HFFc6 (cell line): ENCODE results near the gene ATP2A1. TPM values are rescaled to one million over a fixed set of nuclear protein-coding genes. Genes with fewer than 3 reads are reported as not detected.
A peak's percentile ranks its signal among the peaks of the same experiment; 100 is the strongest.

Source experiments
- DNase-seq: peaks from one replicate; pipeline ENCODE4 v3.0.0-alpha.2; 2018
- H3K27ac Mint-ChIP-seq: 2 replicates; pipeline ENCODE4 v1.8.0; 2020; ENCODE audit warnings: mild to moderate bottlenecking, mixed read lengths
- H3K27me3 Mint-ChIP-seq: 2 replicates; pipeline ENCODE4 v1.8.0; 2021; ENCODE audit warnings: mild to moderate bottlenecking, moderate library complexity, mixed read lengths; ENCODE audit not compliant: insufficient read depth
- H3K36me3 Mint-ChIP-seq: 2 replicates; pipeline ENCODE4 v1.8.0; 2021; ENCODE audit warnings: low read depth, mixed read lengths
- H3K4me1 Mint-ChIP-seq: 2 replicates; pipeline ENCODE4 v1.8.0; 2020; ENCODE audit warnings: low read depth, mixed read lengths
- H3K4me3 Mint-ChIP-seq: 2 replicates; pipeline ENCODE4 v1.8.0; 2020; ENCODE audit warnings: mild to moderate bottlenecking, moderate library complexity, mixed read lengths
- H3K9me3 Mint-ChIP-seq: 2 replicates; pipeline ENCODE4 v1.8.0; 2020; ENCODE audit warnings: mild to moderate bottlenecking, mixed read lengths
- CTCF ChIP-seq: fragments of 200-600 bp; sonication (generic); IDR thresholded peaks from 2 replicates; pipeline ENCODE4 v1.5.0; 2021; ENCODE audit warnings: antibody characterized with exemption, mild to moderate bottlenecking
- long read RNA-seq: library from polyadenylated mRNA; unstranded; transcript quantifications from one replicate; pipeline ENCODE4 v2.0.0, GENCODE V29; 2019
- total RNA-seq, 6 experiments: library from RNA; stranded (reverse); fragmentation: NEBNext Ultra II Directional; extraction: Animal tissue kit (Norgen Biotek cat#: 25700); gene quantifications; 2 replicates in 1 of 6; 3 replicates in 5 of 6; pipeline ENCODE4 v1.2.3, GENCODE V29; 2021

Gene ATP2A1
- under 1 TPM; 0.26 to 0.85 (median 0.54) TPM for total RNA-seq
- long read RNA-seq: 0 reads

GRCh38 chr16:28878083-28878926 lies at the start of gene ATP2A1:
Gene ATP2A1 (plus strand): TSS chr16:28878488. CDS start chr16:28878672, 184 bp downstream.
- Mint-ChIP-seq H3K9me3 (no peaks in the 10 kb centered on the region; the same call in 1 of the 2 replicates), H3K4me3 (peak within 1 kb of the TSS; percentile 94), H3K27me3 (peaks cover 10% of the 10 kb centered on the region; the same call in 1 of the 2 replicates), H3K4me1 (peaks cover 18% of the 10 kb centered on the region), H3K36me3 (no peaks in the 10 kb centered on the region; the same call in 1 of the 2 replicates), H3K27ac (peak within 1 kb of the TSS; percentile 58)
- no peak for DNase-seq
- TF ChIP-seq CTCF: no peak

DNA sequence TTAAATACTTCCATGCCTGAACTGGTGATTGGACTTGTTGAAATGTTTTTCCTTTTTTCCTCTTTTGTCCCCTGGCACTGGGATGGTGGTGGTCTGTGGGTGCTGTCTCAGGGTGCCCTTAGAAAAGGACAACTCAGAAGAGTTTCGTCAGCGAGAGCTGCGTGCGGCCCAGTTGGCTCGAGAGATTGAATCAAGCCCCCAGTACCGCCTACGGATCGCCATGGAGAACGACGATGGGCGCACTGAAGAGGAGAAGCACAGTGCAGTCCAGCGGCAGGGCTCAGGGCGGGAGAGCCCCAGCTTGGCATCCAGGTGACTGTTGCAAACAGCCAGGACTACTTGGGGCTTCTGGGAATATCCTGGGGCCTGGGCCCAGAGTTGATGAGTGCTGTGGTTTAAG lies 48.5 kb upstream of the ATP2A1 start:
- Mint-ChIP-seq H3K27ac (no peak overlapping the region), H3K4me3 (no peak overlapping the region), H3K9me3 (no peaks in the 10 kb centered on the region), H3K4me1 (peaks cover 22% of the 10 kb centered on the region), H3K36me3 (peaks cover 58% of the 10 kb centered on the region), H3K27me3 (no peaks in the 10 kb centered on the region; the same call in 1 of the 2 replicates)
- DNase-seq: no peak
- no peak for TF ChIP-seq CTCF

DNA sequence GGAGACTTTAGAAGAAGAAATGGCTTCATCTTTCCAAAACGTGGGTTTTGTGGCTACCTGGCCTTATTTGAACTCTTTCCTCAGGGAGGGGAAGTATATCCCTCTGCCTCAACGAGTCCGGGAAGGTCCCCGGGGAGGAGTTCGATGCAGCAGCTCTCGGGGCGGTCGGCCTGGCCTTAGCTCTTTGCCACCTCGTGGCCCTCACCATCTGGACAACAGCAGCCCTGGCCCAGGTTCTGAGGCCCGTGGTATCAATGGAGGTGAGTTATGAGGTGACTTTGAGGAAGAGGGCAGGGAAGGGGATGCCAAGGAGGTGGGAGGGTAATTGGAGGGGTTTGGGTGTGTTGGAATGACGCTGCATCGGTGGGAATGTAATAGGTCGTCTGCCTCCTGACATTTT lies 47.8 kb upstream of the ATP2A1 start:
- Mint-ChIP-seq H3K4me1 (peaks cover 14% of the 10 kb centered on the region), H3K9me3 (no peaks in the 10 kb centered on the region), H3K36me3 (peaks cover 54% of the 10 kb centered on the region), H3K27me3 (peaks cover 2% of the 10 kb centered on the region; the same call in 1 of the 2 replicates), H3K4me3 (no peak overlapping the region), H3K27ac (no peak overlapping the region)
- no peak for TF ChIP-seq CTCF
- DNase-seq: no peak

DNA sequence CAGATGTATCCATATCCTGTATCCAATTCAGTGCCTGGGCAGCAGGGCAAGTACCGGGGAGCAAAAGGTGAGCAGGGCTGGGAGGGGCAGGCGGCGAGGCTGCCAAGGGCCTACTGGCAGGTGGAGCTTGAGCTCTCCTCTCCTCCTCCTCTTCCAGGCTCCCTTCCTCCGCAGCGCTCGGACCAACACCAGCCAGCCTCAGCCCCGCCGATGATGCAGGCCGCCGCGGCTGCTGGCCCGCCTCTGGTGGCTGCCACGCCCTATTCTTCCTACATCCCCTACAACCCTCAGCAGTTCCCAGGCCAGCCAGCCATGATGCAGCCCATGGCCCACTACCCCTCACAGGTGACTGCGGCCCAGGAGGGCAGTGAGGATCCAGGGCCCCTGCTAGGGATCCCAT lies 43.9 kb upstream of the ATP2A1 start:
- H3K4me3 Mint-ChIP-seq: no peak overlapping the region
- peaks cover 2% of the 10 kb centered on the region; the same call in 1 of the 2 replicates for H3K27me3 Mint-ChIP-seq
- H3K9me3 Mint-ChIP-seq: no peaks in the 10 kb centered on the region
- peaks cover 49% of the 10 kb centered on the region for H3K36me3 Mint-ChIP-seq
- no peak overlapping the region for H3K27ac Mint-ChIP-seq
- H3K4me1 Mint-ChIP-seq: no peaks in the 10 kb centered on the region
- DNase-seq: no peak
- no peak for TF ChIP-seq CTCF

DNA sequence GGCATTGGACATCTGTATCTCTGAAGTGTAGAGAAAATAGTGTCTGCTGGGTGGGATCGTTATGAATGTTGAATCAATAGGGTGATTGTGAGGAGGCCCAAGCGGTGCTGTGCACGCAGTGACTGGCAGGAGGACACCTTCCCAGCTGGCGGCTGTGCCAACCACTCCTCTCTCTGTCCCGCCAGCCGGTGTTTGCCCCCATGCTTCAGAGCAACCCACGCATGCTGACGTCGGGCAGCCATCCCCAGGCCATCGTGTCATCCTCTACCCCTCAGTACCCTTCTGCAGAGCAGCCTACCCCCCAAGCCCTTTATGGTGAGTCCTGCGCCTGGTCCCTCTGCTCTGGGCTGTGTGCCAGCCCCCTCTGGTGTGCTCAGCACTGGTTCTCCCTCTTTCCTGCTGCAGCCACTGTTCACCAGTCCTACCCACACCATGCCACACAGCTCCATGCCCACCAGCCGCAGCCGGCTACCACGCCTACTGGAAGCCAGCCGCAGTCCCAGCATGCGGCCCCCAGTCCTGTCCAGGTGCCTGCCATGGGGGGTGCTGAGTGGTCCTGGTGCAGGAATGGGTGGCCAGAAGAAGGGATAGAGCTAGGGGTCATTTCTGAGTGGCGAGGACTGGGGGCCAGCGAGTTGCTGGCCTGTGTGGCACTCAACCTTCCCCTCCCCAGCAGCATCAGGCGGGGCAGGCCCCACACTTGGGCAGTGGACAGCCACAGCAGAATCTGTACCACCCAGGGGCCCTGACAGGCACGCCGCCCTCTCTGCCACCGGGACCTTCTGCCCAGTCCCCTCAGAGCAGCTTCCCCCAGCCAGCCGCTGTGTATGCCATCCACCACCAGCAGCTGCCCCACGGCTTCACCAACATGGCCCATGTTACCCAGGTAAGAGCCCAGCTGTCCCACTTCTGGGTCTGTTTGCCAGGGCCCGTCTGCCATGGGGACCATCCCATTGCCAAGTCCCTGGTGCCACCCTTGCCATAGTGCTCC lies 43.1 kb upstream of the ATP2A1 start:
- DNase-seq: no peak
- Mint-ChIP-seq H3K4me3 (no peak overlapping the region), H3K9me3 (no peaks in the 10 kb centered on the region), H3K27ac (no peak overlapping the region), H3K36me3 (peaks cover 41% of the 10 kb centered on the region), H3K27me3 (peaks cover 2% of the 10 kb centered on the region; the same call in 1 of the 2 replicates), H3K4me1 (no peaks in the 10 kb centered on the region)
- TF ChIP-seq CTCF: no peak
